Natural killer cell (primary cell): ENCODE measurements around the gene ASIC3. TPM values are rescaled to one million over a fixed set of nuclear protein-coding genes. Genes with fewer than 3 reads are reported as not detected.

Experiments
- ATAC-seq, 3 donors: fragments of 150-1000 bp in 2 of 3; fragments of 200-7000 bp in 1 of 3; cut with Tn5 transposase; 1 replicate in 1 of 3; 2 replicates in 2 of 3; pipeline ENCODE4 v1.10.0; 2021; ENCODE audit warnings: mild to moderate bottlenecking in 2 of 3, moderate library complexity in 2 of 3
- DNase-seq, 2 donors: peaks; one replicate each; pipeline versions ENCODE4 v3.0.0 to v3.0.0-alpha.2; 2013 to 2021; ENCODE audit warnings: mixed read lengths in 1 of 2
- H3K27ac ChIP-seq: one replicate; pipeline ENCODE4 v1.5.1; 2013; ENCODE audit warnings: mild to moderate bottlenecking, low read length
- H3K27me3 ChIP-seq: one replicate; pipeline ENCODE4 v1.6.1; 2013; ENCODE audit warnings: low read length; ENCODE audit not compliant: control insufficient read depth, insufficient read depth
- H3K36me3 ChIP-seq: one replicate; pipeline ENCODE4 v1.6.1; 2013; ENCODE audit warnings: low read length; ENCODE audit not compliant: control insufficient read depth, insufficient read depth
- H3K4me1 ChIP-seq: one replicate; pipeline ENCODE4 v1.6.1; 2013; ENCODE audit warnings: low read length; ENCODE audit not compliant: control insufficient read depth, insufficient read depth
- H3K4me3 ChIP-seq: one replicate; pipeline ENCODE4 v1.5.1; 2013; ENCODE audit warnings: low read length
- H3K9me3 ChIP-seq: one replicate; pipeline ENCODE4 v1.6.1; 2013; ENCODE audit warnings: low read length; ENCODE audit not compliant: control insufficient read depth, insufficient read depth
- H3K27ac Mint-ChIP-seq, 2 donors: one replicate each; pipeline ENCODE4 v1.8.0; 2022; ENCODE audit warnings: mild to moderate bottlenecking in 2 of 2, mixed read lengths in 2 of 2, moderate library complexity in 1 of 2
- H3K27me3 Mint-ChIP-seq, 2 donors: one replicate each; pipeline ENCODE4 v1.8.0; 2022; ENCODE audit warnings: low read depth in 2 of 2, mixed read lengths in 2 of 2
- H3K36me3 Mint-ChIP-seq: one replicate; pipeline ENCODE4 v1.8.0; 2022; ENCODE audit warnings: mixed read lengths
- H3K4me1 Mint-ChIP-seq, 2 donors: one replicate each; pipeline ENCODE4 v1.8.0; 2022; ENCODE audit warnings: mixed read lengths in 2 of 2
- H3K4me3 Mint-ChIP-seq: one replicate; pipeline ENCODE4 v1.8.0; 2022; ENCODE audit warnings: mild to moderate bottlenecking, moderate library complexity, mixed read lengths
- H3K9me3 Mint-ChIP-seq, 2 donors: one replicate each; pipeline ENCODE4 v1.8.0; 2022; ENCODE audit warnings: mixed read lengths in 2 of 2
- CTCF ChIP-seq: fragments of 200-600 bp; IDR thresholded peaks from one replicate; pipeline ENCODE4 v1.8.0; 2022; ENCODE audit warnings: antibody characterized with exemption
- WGBS: methylation state at CpG from one replicate; pipeline ENCODE4 v1.1.7; 2013; ENCODE audit warnings: missing lambda C conversion rate; ENCODE audit not compliant: insufficient coverage; 5-methylcytosine and 5-hydroxymethylcytosine counted together
- intact Hi-C: fragments of 100-400 bp; cut with micrococcal nuclease; formaldehyde crosslinking; loops from one replicate; pipeline ENCODE4 v1.14.2; 2022
- total RNA-seq, 4 donors: library from RNA; stranded (reverse); fragments of 120-200 nt in 1 of 4; gene quantifications; one replicate each; pipeline versions ENCODE4 v1.2.3 to v1.2.4, GENCODE V29; 2013 to 2022

The ASIC3 gene
- total RNA-seq, 3 donors from 2014 or later (not counting 1 experiment from before 2014, with no cell fraction given): 5.7 to 7.9 (median 5.9) TPM

GRCh38 chr7:151019130-151019447, 29.2 kb upstream of the ASIC3 start:
- H3K4me1 Mint-ChIP-seq: peaks cover 36 to 48% of the 10 kb centered on the region in 2 donors
- peaks cover 35% of the 10 kb centered on the region for H3K4me1 ChIP-seq
- H3K36me3 ChIP-seq: no peaks in the 10 kb centered on the region
- DNase-seq: no peak
- H3K27me3 ChIP-seq: peaks cover 19% of the 10 kb centered on the region
- H3K4me3 ChIP-seq: no peak overlapping the region
- ATAC-seq: no peak
- H3K27ac Mint-ChIP-seq: peak overlapping the region in 1 of 2 donors; percentile 77
- H3K9me3 ChIP-seq: no peaks in the 10 kb centered on the region
- peak overlapping the region; percentile 87 for H3K4me3 Mint-ChIP-seq
- no peak overlapping the region for H3K27ac ChIP-seq
- intact Hi-C loops: loop anchor here (5.0 to 10.0 kb wide), 2 partner anchors 57 to 354 kb away; no protein-coding TSS in a partner anchor
- WGBS: 23% methylated on average over 20 of the region's 20 CpGs
- H3K9me3 Mint-ChIP-seq: no peaks in the 10 kb centered on the region
- peaks cover 0 to 43% of the 10 kb centered on the region in 2 donors for H3K27me3 Mint-ChIP-seq
- no peaks in the 10 kb centered on the region for H3K36me3 Mint-ChIP-seq
- no peak for TF ChIP-seq CTCF

- intact Hi-C loops: no loop called here
- no peak overlapping the region for H3K27ac Mint-ChIP-seq
Measured at GRCh38 chr7:151020231-151020630, 28.1 kb upstream of the ASIC3 start.

GRCh38 chr7:151023232-151023631, 25.1 kb upstream of the ASIC3 start:
- Mint-ChIP-seq H3K4me3 (no peak overlapping the region), H3K27ac (no peak overlapping the region), H3K36me3 (no peaks in the 10 kb centered on the region), H3K9me3 (no peaks in the 10 kb centered on the region), H3K4me1 (peaks cover 23% of the 10 kb centered on the region in 2 donors), H3K27me3 (peaks cover 0 to 35% of the 10 kb centered on the region in 2 donors)
- Histone ChIP-seq H3K27me3 (peaks cover 19% of the 10 kb centered on the region), H3K4me1 (peaks cover 21% of the 10 kb centered on the region), H3K4me3 (no peak overlapping the region), H3K27ac (no peak overlapping the region), H3K36me3 (no peaks in the 10 kb centered on the region), H3K9me3 (no peaks in the 10 kb centered on the region)
- intact Hi-C loops: no loop called here
- DNase-seq (no peak), ATAC-seq (no peak)
- TF ChIP-seq CTCF: no peak
- WGBS: 84% methylated on average over 10 of the region's 10 CpGs

More at GRCh38 chr7:151020231-151020630, 28.1 kb upstream of the ASIC3 start:
- no peak overlapping the region for H3K4me3 Mint-ChIP-seq
- Histone ChIP-seq H3K4me3 (no peak overlapping the region), H3K4me1 (peaks cover 23% of the 10 kb centered on the region), H3K27ac (no peak overlapping the region), H3K9me3 (no peaks in the 10 kb centered on the region), H3K27me3 (peaks cover 19% of the 10 kb centered on the region), H3K36me3 (no peaks in the 10 kb centered on the region)
- no peaks in the 10 kb centered on the region for H3K36me3 Mint-ChIP-seq
- TF ChIP-seq CTCF: no peak
- peaks cover 27 to 37% of the 10 kb centered on the region in 2 donors for H3K4me1 Mint-ChIP-seq
- DNase-seq: no peak
- H3K27me3 Mint-ChIP-seq: peaks cover 0 to 43% of the 10 kb centered on the region in 2 donors
- WGBS: 79% methylated on average over 4 of the region's 7 CpGs
- ATAC-seq: no peak
- H3K9me3 Mint-ChIP-seq: no peaks in the 10 kb centered on the region

GRCh38 chr7:151024435-151025056, 23.8 kb upstream of the ASIC3 start, which contains the start of gene ATG9B:
ATG9B (minus strand) TSS chr7:151024494; CDS start chr7:151024423, 71 bp downstream.
- 92% methylated on average over 4 of the region's 4 CpGs for WGBS

More at GRCh38 chr7:151024435-151025056, 23.8 kb upstream of the ASIC3 start, which contains the start of gene ATG9B:
- no peak within 1 kb of the TSS for H3K27ac ChIP-seq
- H3K36me3 ChIP-seq: no peaks in the 10 kb centered on the region
- peaks cover 16 to 18% of the 10 kb centered on the region in 2 donors for H3K4me1 Mint-ChIP-seq
- no peak within 1 kb of the TSS for H3K27ac Mint-ChIP-seq
- no peak within 1 kb of the TSS for H3K4me3 Mint-ChIP-seq
- H3K27me3 Mint-ChIP-seq: peaks cover 0 to 24% of the 10 kb centered on the region in 2 donors
- no peak for ATAC-seq
- intact Hi-C loops: no loop called here
- DNase-seq: no peak
- H3K9me3 ChIP-seq: no peaks in the 10 kb centered on the region
- no peaks in the 10 kb centered on the region for H3K36me3 Mint-ChIP-seq
- peaks cover 19% of the 10 kb centered on the region for H3K4me1 ChIP-seq
- H3K9me3 Mint-ChIP-seq: no peaks in the 10 kb centered on the region
- TF ChIP-seq CTCF: no peak
- H3K27me3 ChIP-seq: peaks cover 13% of the 10 kb centered on the region
- H3K4me3 ChIP-seq: no peak within 1 kb of the TSS
